GM12873 (cell line): ENCODE data around the gene TFG.

Experiments
- TF ChIP-seq, protein P1 (sequence below): IDR thresholded peaks from 2 replicates; pipeline ENCODE4 v1.5.1; 2012; ENCODE audit warnings: low read depth, mild to moderate bottlenecking, moderate library complexity, low read length, control low read depth; ENCODE audit not compliant: insufficient read depth; ENCODE audit errors: missing control alignments

Gene TFG

DNA sequence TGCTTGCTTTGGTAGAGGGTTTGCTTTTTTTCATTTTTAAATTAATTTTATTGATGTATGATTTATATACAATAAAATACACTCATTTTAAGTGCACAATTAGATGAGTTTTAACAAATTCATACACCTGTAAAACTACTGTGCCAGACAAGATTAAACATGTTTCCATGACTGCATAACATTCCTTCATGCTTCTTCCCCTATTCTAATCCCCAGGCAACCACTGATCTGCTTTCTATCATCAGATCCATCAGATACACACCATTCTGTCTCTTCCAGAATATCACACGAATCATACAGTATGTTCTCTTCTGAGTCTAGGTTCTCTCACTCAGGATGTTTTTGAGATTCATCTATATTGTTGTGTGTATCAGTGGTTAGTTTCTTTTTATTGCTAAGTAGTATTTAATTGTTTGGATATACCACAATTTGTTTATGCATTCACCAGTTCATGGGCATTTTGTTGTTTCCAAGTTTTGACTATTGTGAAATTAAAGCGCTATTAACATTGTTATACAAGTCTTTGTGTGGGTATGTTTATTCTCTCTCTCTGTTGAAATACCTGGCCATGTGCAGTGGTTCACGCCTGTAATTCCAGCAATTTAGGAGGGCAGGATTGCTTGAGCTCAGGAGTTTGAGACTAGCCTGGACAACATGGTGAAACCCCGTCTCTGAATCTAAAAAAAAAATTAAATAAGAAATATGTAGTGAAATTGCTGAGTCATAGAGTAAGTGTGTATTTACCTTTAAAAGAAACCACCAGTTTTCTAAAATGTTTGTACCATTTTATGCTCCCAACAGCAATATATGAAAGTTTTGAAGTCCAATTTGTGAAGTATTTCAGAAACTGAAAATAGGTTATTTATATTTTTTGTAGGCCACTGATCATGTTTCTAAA, 7.0 kb upstream of the TFG start:
- TF ChIP-seq, protein P1, sequence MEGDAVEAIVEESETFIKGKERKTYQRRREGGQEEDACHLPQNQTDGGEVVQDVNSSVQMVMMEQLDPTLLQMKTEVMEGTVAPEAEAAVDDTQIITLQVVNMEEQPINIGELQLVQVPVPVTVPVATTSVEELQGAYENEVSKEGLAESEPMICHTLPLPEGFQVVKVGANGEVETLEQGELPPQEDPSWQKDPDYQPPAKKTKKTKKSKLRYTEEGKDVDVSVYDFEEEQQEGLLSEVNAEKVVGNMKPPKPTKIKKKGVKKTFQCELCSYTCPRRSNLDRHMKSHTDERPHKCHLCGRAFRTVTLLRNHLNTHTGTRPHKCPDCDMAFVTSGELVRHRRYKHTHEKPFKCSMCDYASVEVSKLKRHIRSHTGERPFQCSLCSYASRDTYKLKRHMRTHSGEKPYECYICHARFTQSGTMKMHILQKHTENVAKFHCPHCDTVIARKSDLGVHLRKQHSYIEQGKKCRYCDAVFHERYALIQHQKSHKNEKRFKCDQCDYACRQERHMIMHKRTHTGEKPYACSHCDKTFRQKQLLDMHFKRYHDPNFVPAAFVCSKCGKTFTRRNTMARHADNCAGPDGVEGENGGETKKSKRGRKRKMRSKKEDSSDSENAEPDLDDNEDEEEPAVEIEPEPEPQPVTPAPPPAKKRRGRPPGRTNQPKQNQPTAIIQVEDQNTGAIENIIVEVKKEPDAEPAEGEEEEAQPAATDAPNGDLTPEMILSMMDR = no peak

DNA sequence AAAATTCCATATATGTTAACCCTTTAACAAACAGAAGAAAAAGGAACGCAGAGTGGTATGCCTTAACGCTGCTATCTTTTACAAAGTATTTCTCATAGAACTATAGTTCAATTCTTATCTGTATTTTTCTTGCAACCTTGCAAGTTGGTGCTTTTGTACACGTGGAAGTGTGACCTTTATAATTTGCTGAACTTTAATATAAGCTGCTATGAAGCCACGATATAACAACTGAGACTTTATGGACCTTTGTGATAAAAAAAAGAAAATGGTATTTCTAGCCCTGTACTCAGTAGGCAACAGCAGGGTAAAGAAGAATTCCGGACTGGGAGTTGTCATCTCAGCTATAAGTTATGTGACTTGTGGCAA, 6.3 kb upstream of the TFG start:
- TF ChIP-seq, protein P1 = no peak

DNA sequence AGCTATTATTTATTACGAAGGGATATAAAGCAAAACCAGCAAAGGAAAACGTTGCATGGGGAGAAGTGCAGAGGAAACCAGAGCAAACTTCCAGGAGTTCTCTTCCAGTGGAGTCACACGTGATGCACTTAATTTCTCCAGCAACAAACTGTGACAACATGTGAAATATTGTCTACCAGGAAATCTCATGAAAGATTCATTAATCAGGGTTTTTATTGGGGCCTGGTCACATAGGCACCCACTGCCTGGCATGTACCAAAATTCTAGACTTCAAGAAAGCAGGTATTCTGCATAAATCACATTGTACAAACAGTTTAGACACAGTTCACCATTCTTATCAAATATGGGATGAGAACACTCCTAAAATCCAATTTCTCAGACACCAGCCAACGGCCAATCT, 5.4 kb upstream of the TFG start:
- TF ChIP-seq, protein P1 = no peak

DNA sequence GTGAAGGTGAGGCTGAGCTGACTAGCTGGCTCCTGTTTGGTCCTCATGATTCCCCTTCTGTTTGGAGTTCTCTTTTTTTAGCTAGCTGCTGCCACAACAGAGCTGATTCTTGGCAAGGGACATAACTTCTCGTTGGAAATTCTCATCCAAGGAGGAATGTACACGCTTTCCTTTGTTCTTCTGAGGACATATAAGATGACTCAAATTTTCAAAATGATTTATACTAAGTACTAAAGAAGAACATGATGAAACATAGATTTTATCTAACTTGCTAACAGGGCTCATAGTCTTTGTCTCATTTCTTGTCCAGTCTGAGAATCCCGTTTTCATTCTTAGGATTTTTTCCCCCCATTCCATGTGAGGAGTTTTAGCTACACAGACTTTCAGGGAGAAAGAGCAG, 2.9 kb upstream of the TFG start:
- TF ChIP-seq, protein P1 = no peak

DNA sequence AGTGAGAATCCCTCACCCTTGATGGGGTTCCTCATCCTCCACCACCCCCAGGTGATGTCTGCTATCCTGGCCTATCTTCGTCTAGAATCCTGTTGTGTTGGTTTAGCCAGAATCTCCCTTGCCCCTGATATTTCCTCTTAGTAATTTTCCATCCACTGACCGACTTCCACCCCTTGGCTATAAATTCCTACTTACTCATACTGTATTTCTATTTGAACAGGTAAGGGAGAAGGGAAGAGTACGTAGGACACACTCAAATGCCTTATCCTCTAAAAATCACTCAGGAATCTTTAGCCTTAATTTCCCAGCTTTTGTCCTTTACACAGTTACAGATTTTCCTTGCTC, 678 bp upstream of the TFG start:
- TF ChIP-seq, protein P1 = no peak

DNA sequence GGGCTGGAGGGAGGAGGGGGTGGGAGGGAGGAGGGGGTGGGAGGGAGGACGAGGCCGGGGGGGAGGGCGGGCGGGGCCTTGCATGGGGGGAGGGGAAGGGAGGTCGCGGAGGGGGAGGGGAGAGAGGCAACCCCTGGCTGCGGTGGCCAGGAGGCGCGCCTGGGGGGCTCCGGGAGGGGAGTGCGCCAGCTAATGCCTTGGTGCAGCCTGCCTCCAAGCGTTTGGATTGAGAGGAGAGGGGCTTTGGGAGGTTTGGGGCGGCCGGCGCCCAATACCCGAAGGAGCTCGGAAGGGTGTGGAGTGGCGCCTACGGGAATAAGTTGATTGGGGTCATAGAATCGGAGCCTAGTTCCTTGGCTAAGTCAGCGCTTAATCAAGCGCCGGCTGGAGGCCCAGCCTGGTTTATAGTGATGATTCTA, 557 bp downstream of the TFG start:
- TF ChIP-seq, protein P1 = no peak

DNA sequence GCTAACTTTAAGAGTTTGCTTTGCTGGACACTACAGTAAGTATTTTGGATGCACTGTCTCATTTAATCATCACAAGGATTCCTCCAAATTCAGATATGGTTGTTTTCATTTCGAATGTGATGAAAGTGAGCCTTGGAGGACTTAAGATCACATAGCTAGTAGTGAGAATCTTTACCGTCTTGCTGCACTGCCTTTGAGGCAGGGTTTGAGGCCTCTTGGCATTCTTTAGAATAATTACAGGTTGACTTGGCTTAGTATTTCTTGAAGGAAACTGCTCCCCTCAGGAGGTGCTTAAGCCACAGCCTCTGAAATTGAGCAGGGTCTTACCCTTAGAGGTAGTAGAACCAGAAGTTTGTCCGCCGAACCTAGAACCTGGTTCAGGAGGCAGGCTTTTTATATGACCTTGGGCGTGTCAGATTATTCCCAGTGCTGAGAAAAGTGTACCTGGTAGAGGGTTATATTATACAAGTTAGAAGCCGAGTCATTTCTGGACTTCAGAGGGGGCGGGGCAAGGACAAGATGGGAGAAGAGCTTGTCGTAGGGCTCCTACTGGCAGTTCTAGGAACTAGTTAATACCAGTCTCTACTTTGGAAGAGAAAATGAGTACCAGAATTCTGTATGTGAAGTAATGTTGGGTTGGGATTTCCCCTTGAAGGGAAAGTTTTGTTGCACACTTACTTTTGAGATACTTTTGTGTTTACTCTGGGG, 1.1 kb downstream of the TFG start:
- TF ChIP-seq, protein P1 = peak; percentile 54
